SU-DHL-6 (cell line): ENCODE results near the gene NLGN1.

Experiments used
- H2AFZ ChIP-seq: fragments of 200-600 bp; sonication (generic); 2 replicates; pipeline ENCODE4 v1.6.1; 2014; ENCODE audit warnings: low read depth, mild to moderate bottlenecking, moderate library complexity, mixed read lengths, antibody characterized with exemption, low read length; ENCODE audit not compliant: severe bottlenecking
- H3F3A ChIP-seq: fragments of 200-600 bp; shearing (Covaris generic); 2 replicates; pipeline ENCODE4 v1.6.0; 2016; ENCODE audit warnings: antibody characterized with exemption, mild to moderate bottlenecking; ENCODE audit not compliant: insufficient read depth
- H3K27ac ChIP-seq: fragments of 200-600 bp; sonication (generic); 2 replicates; pipeline ENCODE4 v1.5.1; 2016; ENCODE audit warnings: low read depth, mild to moderate bottlenecking, low read length, moderate library complexity, mixed read lengths
- H3K27me3 ChIP-seq: fragments of 200-600 bp; sonication (generic), shearing (Covaris generic); 2 replicates; pipeline ENCODE4 v1.6.0; 2014; ENCODE audit warnings: mild to moderate bottlenecking, low read length
- H3K36me3 ChIP-seq: fragments of 200-600 bp; sonication (generic); 2 replicates; pipeline ENCODE4 v1.6.1; 2014; ENCODE audit warnings: mild to moderate bottlenecking, low read length, mixed read lengths
- H3K4me2 ChIP-seq: fragments of 300-600, 200-600 bp; shearing (Covaris generic), sonication (generic); 2 replicates; pipeline ENCODE4 v1.6.0; 2014; ENCODE audit warnings: low read length, low read depth, mild to moderate bottlenecking; ENCODE audit not compliant: poor library complexity, severe bottlenecking
- H3K4me3 ChIP-seq: fragments of 200-600 bp; sonication (generic); 2 replicates; pipeline ENCODE4 v1.5.1; 2014; ENCODE audit warnings: antibody characterized with exemption, low read length, mild to moderate bottlenecking, mixed read lengths; ENCODE audit not compliant: insufficient read depth, poor library complexity, severe bottlenecking
- H3K79me2 ChIP-seq: fragments of 200-600 bp; sonication (generic); 2 replicates; pipeline ENCODE4 v1.6.1; 2014; ENCODE audit warnings: mild to moderate bottlenecking, low read length, moderate library complexity; ENCODE audit not compliant: insufficient read depth
- H3K9ac ChIP-seq: fragments of 200-600 bp; sonication (generic); 2 replicates; pipeline ENCODE4 v1.7.0; 2014; ENCODE audit warnings: mild to moderate bottlenecking, low read length
- H3K9me2 ChIP-seq: fragments of 200-600 bp; sonication (generic); replicated peaks from 2 replicates; pipeline ENCODE4 v1.6.1; 2014; ENCODE audit warnings: low read length; ENCODE audit not compliant: insufficient read depth
- H3K9me3 ChIP-seq: fragments of 200-600 bp; sonication (generic); 2 replicates; pipeline ENCODE4 v1.6.1; 2014; ENCODE audit warnings: low read length, mixed read lengths; ENCODE audit not compliant: insufficient read depth
- H4K20me1 ChIP-seq: fragments of 200-600 bp; sonication (generic); 2 replicates; pipeline ENCODE4 v1.6.1; 2014; ENCODE audit warnings: low read depth, mild to moderate bottlenecking, antibody characterized with exemption, low read length, moderate library complexity, mixed read lengths
- EZH2phosphoT487 ChIP-seq: fragments of 200-600 bp; sonication (generic), shearing (Covaris generic); conservative IDR thresholded peaks from 2 replicates; pipeline ENCODE4 v1.6.1; 2018; ENCODE audit warnings: mild to moderate bottlenecking, antibody characterized with exemption, low read length, moderate library complexity, mixed read lengths
- TF ChIP-seq, protein P1 (sequence below): fragments of 200-600 bp; sonication (generic); IDR thresholded peaks from one replicate; pipeline ENCODE4 v1.5.1; 2017; ENCODE audit warnings: antibody characterized with exemption, mild to moderate bottlenecking, low read length, moderate library complexity; ENCODE audit not compliant: insufficient read depth, poor library complexity, severe bottlenecking

Gene NLGN1

DNA sequence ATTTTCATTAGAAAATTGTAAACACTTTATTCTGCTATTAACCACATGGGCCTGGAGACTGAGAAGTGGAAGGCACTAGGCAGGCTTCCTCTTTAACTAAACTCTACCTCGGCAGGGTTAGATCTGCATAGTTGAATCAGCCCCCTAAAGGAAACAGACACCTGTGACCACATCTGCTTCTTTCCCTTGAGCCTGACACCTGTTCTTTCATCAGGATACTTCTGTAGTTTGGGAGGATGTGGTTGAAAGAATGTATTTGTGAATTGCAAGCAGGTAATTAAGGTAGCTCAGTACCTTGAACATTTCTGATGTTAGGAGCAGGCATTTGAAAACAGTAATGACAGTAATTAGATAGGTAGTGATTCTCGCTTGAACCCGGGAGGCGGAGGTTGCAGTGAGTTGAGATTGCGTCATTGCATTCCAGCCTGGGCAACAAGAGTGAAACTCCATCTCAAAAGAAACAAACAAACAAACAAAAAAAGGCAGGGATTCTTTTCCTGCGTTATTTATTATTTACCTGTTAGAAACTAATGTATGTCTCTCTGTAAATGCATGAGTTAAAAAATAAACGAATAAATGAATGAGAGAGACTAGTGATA is 468.5 kb downstream of the NLGN1 start:
- H3K9ac ChIP-seq = no peak overlapping the region
- H3K9me3 ChIP-seq = no peaks in the 10 kb centered on the region
- H3F3A ChIP-seq = no peaks in the 10 kb centered on the region
- no peaks in the 10 kb centered on the region for H4K20me1 ChIP-seq
- H3K27me3 ChIP-seq = no peaks in the 10 kb centered on the region
- H3K27ac ChIP-seq = no peak overlapping the region
- no peak overlapping the region for H3K4me3 ChIP-seq
- H3K9me2 ChIP-seq = no peaks in the 10 kb centered on the region
- H3K4me2 ChIP-seq = no peak overlapping the region
- H2AFZ ChIP-seq = no peak overlapping the region
- H3K79me2 ChIP-seq = no peaks in the 10 kb centered on the region
- TF ChIP-seq EZH2phosphoT487 = no peak
- TF ChIP-seq, protein P1, sequence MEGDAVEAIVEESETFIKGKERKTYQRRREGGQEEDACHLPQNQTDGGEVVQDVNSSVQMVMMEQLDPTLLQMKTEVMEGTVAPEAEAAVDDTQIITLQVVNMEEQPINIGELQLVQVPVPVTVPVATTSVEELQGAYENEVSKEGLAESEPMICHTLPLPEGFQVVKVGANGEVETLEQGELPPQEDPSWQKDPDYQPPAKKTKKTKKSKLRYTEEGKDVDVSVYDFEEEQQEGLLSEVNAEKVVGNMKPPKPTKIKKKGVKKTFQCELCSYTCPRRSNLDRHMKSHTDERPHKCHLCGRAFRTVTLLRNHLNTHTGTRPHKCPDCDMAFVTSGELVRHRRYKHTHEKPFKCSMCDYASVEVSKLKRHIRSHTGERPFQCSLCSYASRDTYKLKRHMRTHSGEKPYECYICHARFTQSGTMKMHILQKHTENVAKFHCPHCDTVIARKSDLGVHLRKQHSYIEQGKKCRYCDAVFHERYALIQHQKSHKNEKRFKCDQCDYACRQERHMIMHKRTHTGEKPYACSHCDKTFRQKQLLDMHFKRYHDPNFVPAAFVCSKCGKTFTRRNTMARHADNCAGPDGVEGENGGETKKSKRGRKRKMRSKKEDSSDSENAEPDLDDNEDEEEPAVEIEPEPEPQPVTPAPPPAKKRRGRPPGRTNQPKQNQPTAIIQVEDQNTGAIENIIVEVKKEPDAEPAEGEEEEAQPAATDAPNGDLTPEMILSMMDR = no peak
- H3K36me3 ChIP-seq = no peaks in the 10 kb centered on the region

DNA sequence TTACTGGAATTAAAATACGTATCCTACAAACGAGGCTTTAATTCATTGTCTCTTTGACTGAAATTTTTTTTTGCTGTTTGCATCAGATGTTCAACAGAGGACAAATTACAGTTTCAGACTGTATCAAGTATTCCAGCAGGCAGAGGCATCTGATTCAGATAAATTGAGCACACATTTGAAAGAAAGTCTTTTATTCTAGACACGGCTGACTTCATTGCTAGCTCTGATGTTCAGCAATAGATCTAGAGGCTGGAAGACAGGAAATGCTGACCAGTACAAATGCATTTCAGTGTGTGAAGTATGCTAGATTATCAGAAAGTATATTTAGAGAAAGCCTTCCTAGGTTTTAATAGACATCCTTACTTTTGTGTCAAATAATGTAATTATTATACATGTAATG is 472.2 kb downstream of the NLGN1 start:
- TF ChIP-seq, protein P1 = no peak
- Histone ChIP-seq H3K4me2 (no peak overlapping the region), H3K79me2 (no peaks in the 10 kb centered on the region), H2AFZ (no peak overlapping the region), H3K27ac (no peak overlapping the region), H3K36me3 (no peaks in the 10 kb centered on the region), H3K4me3 (no peak overlapping the region), H3K9me3 (no peaks in the 10 kb centered on the region), H3K9me2 (no peaks in the 10 kb centered on the region), H3F3A (no peaks in the 10 kb centered on the region), H4K20me1 (no peaks in the 10 kb centered on the region), H3K9ac (no peak overlapping the region), H3K27me3 (no peaks in the 10 kb centered on the region)

DNA sequence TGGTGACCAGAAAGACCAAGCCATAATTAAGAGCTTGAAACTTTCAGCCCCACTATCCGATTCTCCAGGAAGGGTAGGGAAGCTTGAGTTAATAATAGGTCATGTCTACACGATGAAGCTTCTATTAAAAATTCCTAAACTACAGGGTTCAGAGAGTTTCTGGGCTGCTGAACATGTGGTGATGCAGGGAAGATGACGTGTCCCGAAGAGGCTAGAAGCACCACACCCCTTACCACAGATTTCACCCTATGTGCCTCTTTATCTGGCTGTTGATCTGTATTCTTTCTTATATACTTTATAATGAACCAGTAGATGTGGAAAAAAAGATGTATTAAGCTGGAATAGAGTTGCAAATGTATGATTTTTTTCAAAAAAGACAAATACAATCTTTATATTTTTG is 473.4 kb downstream of the NLGN1 start:
- H2AFZ ChIP-seq = no peak overlapping the region
- no peak overlapping the region for H3K27ac ChIP-seq
- H3K36me3 ChIP-seq = no peaks in the 10 kb centered on the region
- no peak overlapping the region for H3K9ac ChIP-seq
- no peaks in the 10 kb centered on the region for H3F3A ChIP-seq
- H4K20me1 ChIP-seq = no peaks in the 10 kb centered on the region
- no peaks in the 10 kb centered on the region for H3K27me3 ChIP-seq
- no peak overlapping the region for H3K4me3 ChIP-seq
- H3K9me2 ChIP-seq = no peaks in the 10 kb centered on the region
- H3K79me2 ChIP-seq = no peaks in the 10 kb centered on the region
- no peaks in the 10 kb centered on the region for H3K9me3 ChIP-seq
- TF ChIP-seq EZH2phosphoT487 = no peak
- no peak overlapping the region for H3K4me2 ChIP-seq

DNA sequence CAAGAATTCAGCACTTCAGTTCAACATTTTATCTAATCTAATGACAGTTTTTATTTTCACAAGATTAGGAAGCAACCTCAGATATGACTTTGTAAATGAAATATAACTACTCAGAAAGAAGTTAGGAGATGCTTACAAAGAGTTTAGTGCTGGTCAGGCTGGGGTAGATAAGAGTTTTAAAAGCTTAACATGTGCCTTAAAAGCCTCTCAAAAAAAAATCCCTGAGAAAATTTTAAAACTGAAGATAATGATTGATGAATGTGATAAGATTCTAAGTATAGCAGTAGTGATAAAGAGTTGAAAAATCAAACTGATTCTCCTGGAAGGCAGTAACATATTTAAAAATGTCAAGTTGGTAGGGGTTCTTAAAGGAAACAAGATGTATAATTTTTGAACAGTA is 478.2 kb downstream of the NLGN1 start:
- no peak for TF ChIP-seq EZH2phosphoT487
- TF ChIP-seq, protein P1 = no peak
- Histone ChIP-seq H3K4me2 (no peak overlapping the region), H3K4me3 (no peak overlapping the region), H3F3A (no peaks in the 10 kb centered on the region), H3K27ac (no peak overlapping the region), H2AFZ (no peak overlapping the region), H3K36me3 (no peaks in the 10 kb centered on the region), H3K27me3 (no peaks in the 10 kb centered on the region), H3K79me2 (no peaks in the 10 kb centered on the region), H4K20me1 (no peaks in the 10 kb centered on the region), H3K9me2 (no peaks in the 10 kb centered on the region), H3K9me3 (no peaks in the 10 kb centered on the region), H3K9ac (no peak overlapping the region)
